Frontal cortex (tissue), 4 donors: ENCODE results near the gene PNMA6F. TPM values are rescaled to one million over a fixed set of nuclear protein-coding genes. Genes with fewer than 3 reads are reported as not detected.
"Not testable (repeated sequence)": the region's sequence is repeated elsewhere in the genome, so short reads cannot be mapped to it uniquely, and the experiment has no call there.

Experiments
- DNase-seq, 2 donors: peaks; one replicate each; pipeline ENCODE4 v3.0.0; 2012; ENCODE audit warnings: low spot score in 2 of 2
- FAIRE-seq: peaks from 2 replicates; lab custom pipeline; 2012; peaks lifted over from hg19 to GRCh38; lab: Jason Lieb, UNC
- total RNA-seq: library from RNA; depleted of rRNA; stranded (reverse); fragments of >200 nt; gene quantifications from one replicate; pipeline ENCODE4 v1.2.3, GENCODE V29; 2014
- donor health status: control.
- donor health status: control.
- donor health status: control.

PNMA6F gene
- total RNA-seq, 1 donor from 2014 or later, result 0.82 TPM

- DNase-seq (no peak), FAIRE-seq (no peak)
Observed at GRCh38 chrX:153304988-153305736, 16.4 kb downstream of the PNMA6F start.

GRCh38 chrX:153303276-153304262 is 18.0 kb downstream of the PNMA6F start:
- DNase-seq (no peak), FAIRE-seq (no peak)

GRCh38 chrX:153302796-153303195 is 18.8 kb downstream of the PNMA6F start:
- DNase-seq (no peak), FAIRE-seq (no peak)

- DNase-seq, result no peak
- no peak for FAIRE-seq
Observed at GRCh38 chrX:153301746-153302145, 19.8 kb downstream of the PNMA6F start.

GRCh38 chrX:153299855-153300254 is 21.7 kb downstream of the PNMA6F start:
- FAIRE-seq (no peak), DNase-seq (no peak)

- FAIRE-seq, result no peak
- DNase-seq, result no peak
Observed at GRCh38 chrX:153297376-153297775, 24.2 kb downstream of the PNMA6F start.

GRCh38 chrX:153293485-153294071 is 28.0 kb downstream of the PNMA6F start:
- DNase-seq, FAIRE-seq: not testable (repeated sequence)

- not testable (repeated sequence) for DNase-seq, FAIRE-seq
Observed at GRCh38 chrX:153288807-153289206, 32.8 kb downstream of the PNMA6F start.

- not testable (repeated sequence) for DNase-seq, FAIRE-seq
Observed at GRCh38 chrX:153285678-153286077, 35.9 kb downstream of the PNMA6F start.

GRCh38 chrX:153283982-153284381 is 37.6 kb downstream of the PNMA6F start:
- FAIRE-seq, DNase-seq: not testable (repeated sequence)

- FAIRE-seq, DNase-seq: not testable (repeated sequence)
Observed at GRCh38 chrX:153281784-153282183, 39.8 kb downstream of the PNMA6F start.

- not testable (repeated sequence) for FAIRE-seq, DNase-seq
Observed at GRCh38 chrX:153279304-153279703, 42.3 kb downstream of the PNMA6F start.

- FAIRE-seq, DNase-seq: not testable (repeated sequence)
Observed at GRCh38 chrX:153276049-153276448, 45.5 kb downstream of the PNMA6F start.

GRCh38 chrX:153275418-153275817 is 46.1 kb downstream of the PNMA6F start:
- FAIRE-seq, DNase-seq: not testable (repeated sequence)

GRCh38 chrX:153272584-153272983 is 49.0 kb downstream of the PNMA6F start:
- FAIRE-seq, DNase-seq: not testable (repeated sequence)

GRCh38 chrX:153272070-153272469 is 49.5 kb downstream of the PNMA6F start:
- not testable (repeated sequence) for FAIRE-seq, DNase-seq
